ENCODE data around the gene TNPO1. TPM values are rescaled to one million over a fixed set of nuclear protein-coding genes. Genes with fewer than 3 reads are reported as not detected.
"Not testable (repeated sequence)": the region's sequence is repeated elsewhere in the genome, so short reads cannot be mapped to it uniquely, and the experiment has no call there.

TNPO1 gene
- total RNA-seq, 1 experiment from 2014 or later: 148 TPM

DNA sequence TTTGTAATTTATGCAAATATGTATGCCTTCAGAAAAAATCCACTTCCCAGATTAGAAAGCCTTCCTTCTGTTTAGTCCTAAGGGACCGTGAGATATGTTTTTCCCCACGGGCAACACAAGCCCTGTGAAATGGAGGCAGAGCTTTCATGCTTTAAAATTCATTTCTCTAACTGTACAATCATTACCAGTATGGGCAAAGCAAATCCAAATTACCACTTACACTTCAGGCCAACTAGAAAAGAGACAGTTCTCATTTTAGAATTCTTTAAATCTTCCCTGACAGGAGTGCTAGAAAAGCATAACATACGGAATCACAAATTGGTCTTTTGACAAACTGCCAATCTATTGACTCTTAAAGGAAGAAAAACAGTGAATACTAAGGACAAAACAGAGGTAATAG is 20.5 kb upstream of the TNPO1 start:
- Histone ChIP-seq H3K27me3 (replicated peaks; ENCODE audit: control insufficient read depth, insufficient read depth, low read length) (no peaks in the 10 kb centered on the region; the same call in 1 of the 2 replicates), H3K4me3 (ENCODE audit: low read depth, low read length) (no peak overlapping the region), H3K4me1 (peaks cover 7% of the 10 kb centered on the region; the same call in 1 of the 2 replicates), H3K36me3 (ENCODE audit: control insufficient read depth, insufficient read depth, low read length) (no peaks in the 10 kb centered on the region), H3K9me3 (no peaks in the 10 kb centered on the region)
- no peaks in the 10 kb centered on the region for H3K36me3 Mint-ChIP-seq (ENCODE audit: insufficient read depth, unreplicated experiment)
- intact Hi-C loops (cut with micrococcal nuclease; ENCODE audit: unreplicated experiment): no loop called here
- no peak for DNase-seq
- ChIA-PET POLR2A (no interaction called here), CTCF (no interaction called here)
- H3K9me3 Mint-ChIP-seq (ENCODE audit: unreplicated experiment): no peaks in the 10 kb centered on the region
- no peaks in the 10 kb centered on the region for H3K4me1 Mint-ChIP-seq (ENCODE audit: low read depth, unreplicated experiment)
- H3K27me3 Mint-ChIP-seq (ENCODE audit: insufficient read depth, unreplicated experiment): no peaks in the 10 kb centered on the region
- H3K27ac Mint-ChIP-seq (ENCODE audit: unreplicated experiment): no peak overlapping the region
- H3K4me3 Mint-ChIP-seq (ENCODE audit: unreplicated experiment): no peak overlapping the region
- TF ChIP-seq, protein P1, sequence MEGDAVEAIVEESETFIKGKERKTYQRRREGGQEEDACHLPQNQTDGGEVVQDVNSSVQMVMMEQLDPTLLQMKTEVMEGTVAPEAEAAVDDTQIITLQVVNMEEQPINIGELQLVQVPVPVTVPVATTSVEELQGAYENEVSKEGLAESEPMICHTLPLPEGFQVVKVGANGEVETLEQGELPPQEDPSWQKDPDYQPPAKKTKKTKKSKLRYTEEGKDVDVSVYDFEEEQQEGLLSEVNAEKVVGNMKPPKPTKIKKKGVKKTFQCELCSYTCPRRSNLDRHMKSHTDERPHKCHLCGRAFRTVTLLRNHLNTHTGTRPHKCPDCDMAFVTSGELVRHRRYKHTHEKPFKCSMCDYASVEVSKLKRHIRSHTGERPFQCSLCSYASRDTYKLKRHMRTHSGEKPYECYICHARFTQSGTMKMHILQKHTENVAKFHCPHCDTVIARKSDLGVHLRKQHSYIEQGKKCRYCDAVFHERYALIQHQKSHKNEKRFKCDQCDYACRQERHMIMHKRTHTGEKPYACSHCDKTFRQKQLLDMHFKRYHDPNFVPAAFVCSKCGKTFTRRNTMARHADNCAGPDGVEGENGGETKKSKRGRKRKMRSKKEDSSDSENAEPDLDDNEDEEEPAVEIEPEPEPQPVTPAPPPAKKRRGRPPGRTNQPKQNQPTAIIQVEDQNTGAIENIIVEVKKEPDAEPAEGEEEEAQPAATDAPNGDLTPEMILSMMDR (IDR thresholded peaks at IDR 0.05; ENCODE audit: insufficient read depth in 1 of 2, low read depth in 1 of 2, low read length in 1 of 2, severe bottlenecking in 1 of 2, unreplicated experiment in 1 of 2): no peak
- BruUV-seq (replicated peaks): no TSS peak

DNA sequence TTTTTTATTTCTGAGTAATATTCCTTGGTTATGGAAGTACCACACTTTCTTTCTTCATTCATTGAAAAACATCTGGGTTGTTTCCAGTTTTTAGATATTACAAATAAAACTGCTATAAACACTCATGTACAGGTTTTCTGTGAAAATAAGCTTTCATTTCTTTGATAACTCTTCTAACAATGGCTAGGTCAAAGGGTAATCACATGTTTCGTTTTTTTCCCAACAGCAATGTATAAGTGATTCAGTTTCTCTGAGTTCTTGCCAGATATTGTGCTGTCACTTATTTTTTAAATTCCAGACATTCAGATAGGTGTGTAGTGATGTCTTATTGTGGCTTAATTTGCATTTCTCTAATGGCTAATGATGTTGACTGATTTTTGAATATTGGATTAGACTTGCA is 16.7 kb upstream of the TNPO1 start:
- no peaks in the 10 kb centered on the region for H3K4me1 Mint-ChIP-seq (ENCODE audit: low read depth, unreplicated experiment)
- POLR2A ChIA-PET: no interaction called here

DNA sequence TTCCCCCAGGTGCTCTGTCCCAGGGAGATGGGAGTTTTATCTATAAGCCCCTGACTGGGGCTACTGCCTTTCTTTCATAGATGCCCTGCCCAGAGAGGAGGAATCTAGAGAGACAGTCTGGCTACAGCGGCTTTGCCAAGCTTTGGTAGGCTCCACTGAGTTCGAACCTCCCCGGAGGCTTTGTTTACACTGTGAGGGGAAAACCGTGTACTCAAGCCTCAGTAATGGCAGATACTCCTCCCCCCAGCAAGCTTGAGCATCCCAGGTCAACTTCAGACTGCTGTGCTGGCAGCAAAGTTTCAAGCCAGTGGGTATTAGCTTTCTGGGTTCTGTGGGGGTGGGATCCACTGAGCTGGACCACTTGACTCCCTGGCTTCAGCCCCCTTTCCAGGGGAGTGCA is 7.8 kb upstream of the TNPO1 start:
- H3K27me3 Mint-ChIP-seq (ENCODE audit: insufficient read depth, unreplicated experiment): peaks cover 15% of the 10 kb centered on the region

More for the DNA sequence above, 16.7 kb upstream of the TNPO1 start:
- no peak for DNase-seq
- no peaks in the 10 kb centered on the region; the same call in none of the 2 replicates for H3K27me3 ChIP-seq (replicated peaks; ENCODE audit: control insufficient read depth, insufficient read depth, low read length)
- H3K36me3 ChIP-seq (ENCODE audit: control insufficient read depth, insufficient read depth, low read length): no peaks in the 10 kb centered on the region
- Mint-ChIP-seq H3K27ac (ENCODE audit: unreplicated experiment) (no peak overlapping the region), H3K4me3 (ENCODE audit: unreplicated experiment) (no peak overlapping the region), H3K27me3 (ENCODE audit: insufficient read depth, unreplicated experiment) (no peaks in the 10 kb centered on the region), H3K36me3 (ENCODE audit: insufficient read depth, unreplicated experiment) (no peaks in the 10 kb centered on the region), H3K9me3 (ENCODE audit: unreplicated experiment) (no peaks in the 10 kb centered on the region)
- H3K9me3 ChIP-seq: no peaks in the 10 kb centered on the region
- H3K4me3 ChIP-seq (ENCODE audit: low read depth, low read length): no peak overlapping the region
- no peaks in the 10 kb centered on the region for H3K4me1 ChIP-seq
- BruUV-seq (replicated peaks): no TSS peak
- intact Hi-C loops (cut with micrococcal nuclease; ENCODE audit: unreplicated experiment): no loop called here
- CTCF ChIA-PET: no interaction called here
- TF ChIP-seq, protein P1 (IDR thresholded peaks at IDR 0.05; ENCODE audit: insufficient read depth in 1 of 2, low read depth in 1 of 2, low read length in 1 of 2, severe bottlenecking in 1 of 2, unreplicated experiment in 1 of 2): no peak

GRCh38 chr5:72811849-72812248 is 4.6 kb upstream of the TNPO1 start:
- TF ChIP-seq, protein P1 (IDR thresholded peaks at IDR 0.05; ENCODE audit: insufficient read depth in 1 of 2, low read depth in 1 of 2, low read length in 1 of 2, severe bottlenecking in 1 of 2, unreplicated experiment in 1 of 2): no peak
- H3K4me1 ChIP-seq: no peaks in the 10 kb centered on the region
- no peaks in the 10 kb centered on the region for H3K36me3 ChIP-seq (ENCODE audit: control insufficient read depth, insufficient read depth, low read length)
- intact Hi-C loops (cut with micrococcal nuclease; ENCODE audit: unreplicated experiment): no loop called here
- Mint-ChIP-seq H3K9me3 (ENCODE audit: unreplicated experiment) (no peaks in the 10 kb centered on the region), H3K4me1 (ENCODE audit: low read depth, unreplicated experiment) (no peaks in the 10 kb centered on the region), H3K27ac (ENCODE audit: unreplicated experiment) (no peak overlapping the region), H3K27me3 (ENCODE audit: insufficient read depth, unreplicated experiment) (peaks cover 15% of the 10 kb centered on the region), H3K4me3 (ENCODE audit: unreplicated experiment) (no peak overlapping the region), H3K36me3 (ENCODE audit: insufficient read depth, unreplicated experiment) (peaks cover 5% of the 10 kb centered on the region)
- POLR2A ChIA-PET: no interaction called here
- no peak overlapping the region for H3K4me3 ChIP-seq (ENCODE audit: low read depth, low read length)
- no peaks in the 10 kb centered on the region; the same call in 1 of the 2 replicates for H3K9me3 ChIP-seq
- CTCF ChIA-PET: no interaction called here
- DNase-seq: no peak
- no TSS peak for BruUV-seq (replicated peaks)
- H3K27me3 ChIP-seq (replicated peaks; ENCODE audit: control insufficient read depth, insufficient read depth, low read length): no peaks in the 10 kb centered on the region

More for the DNA sequence above, 7.8 kb upstream of the TNPO1 start:
- intact Hi-C loops (cut with micrococcal nuclease; ENCODE audit: unreplicated experiment); H3K9me3 ChIP-seq; H3K4me3 ChIP-seq (ENCODE audit: low read depth, low read length); H3K4me3 Mint-ChIP-seq (ENCODE audit: unreplicated experiment); H3K36me3 ChIP-seq (ENCODE audit: control insufficient read depth, insufficient read depth, low read length); BruUV-seq (replicated peaks); H3K4me1 ChIP-seq; H3K36me3 Mint-ChIP-seq (ENCODE audit: insufficient read depth, unreplicated experiment); H3K9me3 Mint-ChIP-seq (ENCODE audit: unreplicated experiment); CTCF ChIA-PET; DNase-seq; H3K4me1 Mint-ChIP-seq (ENCODE audit: low read depth, unreplicated experiment); H3K27ac Mint-ChIP-seq (ENCODE audit: unreplicated experiment); POLR2A ChIA-PET; H3K27me3 ChIP-seq (replicated peaks; ENCODE audit: control insufficient read depth, insufficient read depth, low read length): not testable (repeated sequence)
